NB4 (cell line): ENCODE data around the gene TP53TG5.

ENCODE experiments used
- CTCF ChIP-seq: IDR thresholded peaks from one replicate; pipeline ENCODE4 v1.5.1; 2012; ENCODE audit warnings: low read depth, low read length
- MAX ChIP-seq: IDR thresholded peaks from 2 replicates; pipeline ENCODE4 v1.6.1; 2011; ENCODE audit warnings: low read depth, low read length
- MYC ChIP-seq: IDR thresholded peaks from 2 replicates; pipeline ENCODE4 v1.6.1; 2011; ENCODE audit warnings: low read depth, low read length
- POLR2A ChIP-seq: IDR thresholded peaks from 2 replicates; pipeline ENCODE4 v1.6.1; 2011; ENCODE audit warnings: mild to moderate bottlenecking; ENCODE audit not compliant: insufficient read length; ENCODE audit errors: extremely low read depth

GRCh38 chr20:45410887-45411286 lies 32.8 kb upstream of the TP53TG5 start:
- TF ChIP-seq POLR2A (no peak), MAX (no peak), CTCF (no peak), MYC (no peak)
